Activated CD4-positive, CD25-positive, alpha-beta regulatory T cell treated with anti-CD3 and anti-CD28 coated beads, Interleukin-2, amount 50 U/mL, for 24 hours (primary cell): Measurements from ENCODE around the gene CACNA1G.

Source experiments
- ATAC-seq, 2 donors: fragments of 150-1000 bp; cut with Tn5 transposase; one replicate each; pipeline ENCODE4 v1.10.0; 2021; ENCODE audit warnings: mild to moderate bottlenecking in 1 of 2, moderate library complexity in 1 of 2

CACNA1G gene

DNA sequence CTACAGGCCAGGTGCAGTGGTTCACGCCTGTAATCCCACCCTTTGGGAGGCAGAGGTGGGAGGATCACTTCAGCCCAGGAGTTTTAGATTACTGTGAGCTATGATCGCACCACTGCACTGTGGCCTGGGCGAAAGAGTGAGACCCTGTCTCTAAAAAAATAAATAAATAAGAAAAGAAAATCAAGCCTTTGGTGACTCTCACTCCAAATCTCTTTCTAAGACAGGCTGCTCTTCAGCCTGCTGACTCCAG, 75.1 kb downstream of the CACNA1G start:
- ATAC-seq, result no peak

DNA sequence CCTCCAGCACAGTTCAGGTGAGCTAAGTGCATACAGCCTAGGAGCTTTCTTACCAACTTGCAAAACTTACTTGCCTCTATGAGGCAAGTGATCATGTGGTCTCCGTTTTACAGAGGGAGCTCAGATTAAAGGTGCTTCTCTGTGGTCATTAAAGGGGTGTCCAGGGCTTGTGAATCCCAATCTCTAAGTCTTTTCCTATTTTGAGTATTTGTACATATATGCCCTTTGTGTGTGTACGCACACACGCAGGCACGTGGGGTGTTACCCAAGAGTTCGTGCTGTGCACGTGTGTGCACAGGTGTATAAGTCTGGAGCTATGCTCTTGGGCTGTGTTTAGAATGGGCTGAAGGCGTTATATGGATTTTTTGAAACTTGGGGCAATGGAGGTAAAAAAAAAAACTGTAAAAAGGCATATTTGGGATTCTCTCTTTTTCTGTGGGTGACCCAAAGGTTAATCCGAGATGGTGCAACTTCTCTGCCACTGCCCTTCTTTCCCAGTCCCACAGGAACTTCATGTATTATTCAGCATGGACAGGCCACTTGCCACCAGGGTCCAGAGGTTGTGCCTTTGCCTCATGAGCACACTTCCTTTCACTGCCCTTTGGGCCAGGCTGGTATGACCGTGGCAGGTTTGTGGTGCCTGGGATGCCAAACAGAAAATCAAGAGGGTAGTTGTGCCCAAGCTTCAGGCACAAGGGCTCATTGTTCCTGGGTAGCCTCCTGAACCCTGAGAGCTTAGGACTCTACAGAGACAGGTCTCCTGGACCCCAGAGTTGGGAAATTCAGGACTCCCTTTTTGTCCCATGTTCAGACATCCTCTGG, 75.7 kb downstream of the CACNA1G start:
- no peak for ATAC-seq

DNA sequence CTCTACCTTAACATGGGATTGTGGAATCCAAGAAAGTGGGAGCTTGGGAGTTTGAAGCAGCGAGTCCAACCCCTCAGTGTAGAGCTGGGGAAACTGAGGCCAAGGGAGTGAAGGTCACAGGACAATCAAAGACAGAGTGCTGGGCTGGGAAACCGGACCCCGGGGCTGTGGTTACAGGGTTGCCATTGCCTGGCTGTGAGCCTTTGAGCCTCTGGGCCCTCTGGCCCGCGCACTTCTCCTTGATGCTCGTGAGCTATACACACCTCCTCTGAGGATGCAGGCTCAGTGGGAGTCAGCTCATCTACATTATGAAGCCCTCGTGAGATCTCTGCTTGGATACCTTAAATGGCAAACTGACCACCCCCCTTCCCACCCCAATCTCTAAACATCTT, 76.3 kb downstream of the CACNA1G start:
- no peak for ATAC-seq

DNA sequence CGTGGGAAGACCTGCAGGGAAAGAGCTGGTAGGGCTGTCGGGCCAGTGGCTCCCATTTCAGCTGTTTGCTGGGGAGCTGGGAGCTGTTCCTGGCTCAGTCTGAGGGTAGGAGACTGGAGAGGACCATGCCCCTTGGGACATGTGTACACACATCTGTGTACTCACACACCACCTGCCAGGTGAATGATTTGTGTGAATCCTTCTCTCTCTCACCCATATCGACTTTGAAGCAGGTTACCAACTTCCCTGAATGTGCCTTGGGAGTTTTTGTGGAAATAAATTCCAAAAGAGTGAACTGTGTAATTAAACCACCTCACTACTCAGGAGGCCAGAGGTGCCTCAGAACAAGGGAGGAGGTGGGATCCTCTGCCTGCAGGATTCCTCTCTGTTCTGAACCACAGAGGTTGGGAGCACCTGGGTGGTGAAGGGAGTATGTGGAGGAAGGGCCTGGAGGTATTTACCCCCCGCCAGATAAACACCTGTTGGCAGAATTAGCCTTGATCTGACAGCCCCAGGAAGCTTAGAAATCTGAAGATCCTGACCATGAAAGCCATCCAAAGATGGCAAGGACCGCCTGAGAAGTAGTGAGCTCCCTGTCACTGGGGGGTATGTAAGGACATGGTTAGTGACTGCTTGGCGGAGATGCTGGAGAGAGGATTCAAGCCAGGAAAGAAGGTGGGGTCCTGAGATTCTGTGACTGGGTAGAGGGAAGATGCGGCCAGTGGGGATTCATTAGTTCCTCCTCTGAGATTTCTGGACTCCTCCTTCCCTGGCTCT, 77.5 kb downstream of the CACNA1G start:
- ATAC-seq, result no peak

DNA sequence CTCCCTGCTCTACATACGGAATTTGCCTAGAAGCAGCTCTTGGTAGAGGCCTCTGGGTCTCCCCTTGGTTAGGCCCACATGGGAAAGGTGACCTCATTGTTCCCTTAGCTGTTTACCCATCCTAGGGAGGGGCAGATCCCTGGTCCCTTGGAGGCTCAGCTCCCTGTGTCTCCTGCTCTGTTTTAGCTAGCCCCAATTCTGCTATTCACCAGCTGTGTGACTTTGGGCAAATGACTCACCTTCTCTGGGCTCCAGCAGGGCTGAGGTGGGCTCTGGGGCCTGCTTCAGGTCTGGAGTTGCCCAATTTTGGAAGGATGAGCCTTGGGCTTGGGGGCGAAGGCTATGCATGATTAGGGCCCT, 78.1 kb downstream of the CACNA1G start:
- ATAC-seq, result no peak

DNA sequence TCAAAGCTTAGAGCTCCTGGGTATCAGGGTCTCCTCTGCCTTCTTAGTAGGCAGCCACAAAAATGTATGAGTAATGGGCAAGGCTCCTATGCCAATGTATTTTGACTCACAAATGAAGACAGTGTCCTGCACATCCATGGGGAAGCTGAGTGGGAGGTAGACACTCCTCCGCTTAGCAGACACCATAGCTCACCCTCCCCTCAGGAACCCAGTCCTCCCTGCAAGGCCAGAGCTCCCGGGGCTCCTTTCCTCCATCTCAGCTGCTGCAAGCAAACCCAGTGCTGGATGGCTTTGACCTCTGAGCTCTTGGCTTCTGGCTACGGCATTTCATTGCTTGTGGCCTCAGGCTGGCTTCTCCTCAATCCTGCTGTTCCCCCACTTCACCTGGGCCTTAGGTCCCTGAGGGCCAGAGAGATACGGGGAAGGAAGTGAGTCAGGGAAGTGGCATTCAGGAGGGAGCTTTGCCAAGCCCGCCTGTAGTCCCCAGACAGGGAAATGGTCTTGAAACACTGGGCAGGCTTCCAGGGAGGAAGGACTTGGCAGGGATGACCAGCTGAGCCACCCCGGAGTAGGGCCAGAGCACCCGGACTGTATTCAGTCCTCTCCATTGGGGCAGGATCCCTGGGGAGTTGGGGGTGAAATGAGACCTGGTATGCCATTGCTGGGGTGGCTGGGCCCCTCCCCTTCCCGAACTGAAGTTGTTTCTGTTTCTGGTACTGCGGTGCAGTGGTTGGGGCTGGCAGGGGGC, 78.6 kb downstream of the CACNA1G start:
- no peak for ATAC-seq

DNA sequence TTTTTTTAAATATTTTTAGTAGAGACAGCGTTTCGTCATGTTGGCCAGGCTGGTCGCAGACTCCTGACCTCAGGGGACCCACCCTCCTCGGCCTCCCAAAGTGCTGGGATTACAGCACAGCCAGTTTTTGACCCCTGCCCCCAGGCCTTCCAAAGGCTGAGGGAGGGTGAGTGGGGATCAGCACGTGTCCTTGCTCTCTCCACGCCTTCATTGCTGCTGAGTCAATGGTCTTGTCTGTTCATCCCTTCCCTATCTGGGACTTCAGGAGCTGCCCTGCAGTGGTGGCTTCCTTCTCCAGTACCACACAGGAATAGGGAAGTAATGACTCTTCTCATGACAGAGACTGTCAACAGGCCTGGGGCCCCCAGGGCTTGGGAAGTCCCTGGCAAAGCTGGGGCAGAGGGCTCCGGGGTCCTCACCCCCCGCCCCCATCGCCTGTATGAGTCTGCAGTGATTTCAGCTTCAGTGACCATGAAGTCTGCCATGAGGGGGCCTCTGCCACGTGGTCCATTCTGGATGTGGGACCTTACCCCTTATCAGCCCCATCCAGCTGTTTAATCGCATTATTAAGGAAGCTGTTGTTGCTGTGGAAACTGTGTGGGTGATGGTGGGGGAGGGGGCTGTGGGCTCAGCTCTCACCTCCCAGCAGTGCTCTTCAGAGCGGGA, 80.3 kb downstream of the CACNA1G start:
- no peak for ATAC-seq

DNA sequence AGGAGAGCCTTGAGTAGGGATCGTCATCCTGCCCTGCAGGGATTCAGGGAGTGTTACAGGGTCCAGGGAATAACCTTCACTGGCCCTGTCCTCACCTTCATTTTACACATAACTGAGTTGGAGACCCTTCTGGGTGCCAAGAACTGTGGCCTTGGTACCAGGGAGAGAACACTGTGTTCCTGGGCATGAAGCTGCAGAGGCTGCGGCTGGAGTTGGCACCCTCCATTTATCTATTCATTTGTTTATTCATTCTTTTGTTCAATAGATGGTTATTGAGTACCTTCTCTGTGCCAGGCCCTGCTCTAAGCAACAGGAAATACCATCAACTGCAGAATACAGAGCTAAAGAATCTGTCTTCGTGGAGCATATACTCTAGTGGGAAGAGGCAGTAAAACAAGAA, 80.8 kb downstream of the CACNA1G start:
- no peak for ATAC-seq

DNA sequence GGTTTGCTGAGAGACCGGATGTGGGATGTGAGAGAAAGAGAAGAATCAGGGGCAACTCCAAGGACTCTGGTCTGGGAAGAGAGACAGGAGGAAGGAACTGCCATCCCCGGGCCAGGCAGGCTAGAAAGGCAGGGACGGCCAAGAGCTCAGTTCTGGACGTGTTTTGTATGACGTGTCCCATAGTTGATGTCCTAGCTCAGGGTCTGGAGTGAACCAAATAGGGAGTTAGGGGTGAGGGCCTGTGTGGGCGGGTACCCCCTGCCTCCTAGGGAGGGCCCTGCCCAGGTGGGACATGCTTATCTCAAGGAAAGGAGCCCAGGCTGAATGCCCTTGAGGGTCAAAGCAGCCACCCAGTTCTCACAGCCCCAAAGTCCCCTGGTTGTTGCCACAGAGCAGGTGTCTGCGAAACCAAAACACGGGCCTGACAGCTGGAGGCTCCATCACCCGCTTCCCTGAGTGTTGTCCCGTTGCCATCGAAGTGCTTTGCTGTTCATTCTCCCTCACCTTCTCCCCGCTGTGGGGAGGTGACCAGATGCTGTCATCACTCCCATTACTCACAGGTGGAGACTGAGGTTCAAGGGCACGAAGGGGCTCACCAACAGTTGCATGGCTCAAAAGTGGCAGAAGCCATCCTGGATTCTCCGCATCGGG, 81.7 kb downstream of the CACNA1G start:
- ATAC-seq, result no peak

DNA sequence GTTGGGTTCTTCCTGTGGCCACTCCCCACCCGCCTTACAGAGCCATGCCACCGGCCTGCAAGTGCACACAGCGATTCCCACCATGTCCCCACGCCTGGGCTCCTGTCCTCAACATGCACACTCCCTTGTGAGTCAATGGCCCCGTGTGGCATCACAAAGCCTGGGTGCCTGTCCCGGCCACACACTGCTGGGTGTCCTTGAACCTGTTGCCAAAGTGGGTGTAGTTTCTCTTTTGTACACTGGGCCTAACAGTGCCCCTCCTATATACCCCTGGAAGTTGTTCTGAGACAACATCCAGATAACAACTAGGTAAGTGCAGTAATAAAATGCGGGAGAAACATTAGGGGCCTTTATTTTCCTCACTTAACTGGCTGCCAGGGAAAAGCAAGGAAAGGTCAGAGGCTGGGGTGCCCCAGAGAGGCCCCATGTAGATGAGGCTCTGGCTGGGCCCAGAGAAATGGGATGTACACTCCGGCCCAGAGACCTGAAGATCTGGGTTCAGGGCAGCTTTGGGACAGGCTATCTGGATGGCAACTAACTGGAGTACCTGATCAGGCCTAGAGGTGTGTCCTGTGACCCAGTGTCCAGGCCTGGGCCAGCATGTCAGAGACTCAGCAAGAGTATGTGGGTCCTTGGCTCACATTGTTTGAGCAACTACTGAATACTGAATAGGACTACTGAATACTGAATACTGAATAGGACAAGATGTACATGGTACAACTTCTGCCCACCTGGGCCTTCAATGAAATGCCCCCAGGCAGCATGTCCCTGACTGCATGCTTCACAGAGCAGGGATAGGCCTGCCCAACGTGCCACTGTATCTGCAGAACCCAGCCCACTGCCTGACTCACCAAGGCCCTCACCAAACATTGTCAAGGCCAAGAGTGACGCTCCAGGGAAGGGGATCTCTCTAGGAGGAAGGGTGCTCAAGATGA, 82.5 kb downstream of the CACNA1G start:
- no peak for ATAC-seq

DNA sequence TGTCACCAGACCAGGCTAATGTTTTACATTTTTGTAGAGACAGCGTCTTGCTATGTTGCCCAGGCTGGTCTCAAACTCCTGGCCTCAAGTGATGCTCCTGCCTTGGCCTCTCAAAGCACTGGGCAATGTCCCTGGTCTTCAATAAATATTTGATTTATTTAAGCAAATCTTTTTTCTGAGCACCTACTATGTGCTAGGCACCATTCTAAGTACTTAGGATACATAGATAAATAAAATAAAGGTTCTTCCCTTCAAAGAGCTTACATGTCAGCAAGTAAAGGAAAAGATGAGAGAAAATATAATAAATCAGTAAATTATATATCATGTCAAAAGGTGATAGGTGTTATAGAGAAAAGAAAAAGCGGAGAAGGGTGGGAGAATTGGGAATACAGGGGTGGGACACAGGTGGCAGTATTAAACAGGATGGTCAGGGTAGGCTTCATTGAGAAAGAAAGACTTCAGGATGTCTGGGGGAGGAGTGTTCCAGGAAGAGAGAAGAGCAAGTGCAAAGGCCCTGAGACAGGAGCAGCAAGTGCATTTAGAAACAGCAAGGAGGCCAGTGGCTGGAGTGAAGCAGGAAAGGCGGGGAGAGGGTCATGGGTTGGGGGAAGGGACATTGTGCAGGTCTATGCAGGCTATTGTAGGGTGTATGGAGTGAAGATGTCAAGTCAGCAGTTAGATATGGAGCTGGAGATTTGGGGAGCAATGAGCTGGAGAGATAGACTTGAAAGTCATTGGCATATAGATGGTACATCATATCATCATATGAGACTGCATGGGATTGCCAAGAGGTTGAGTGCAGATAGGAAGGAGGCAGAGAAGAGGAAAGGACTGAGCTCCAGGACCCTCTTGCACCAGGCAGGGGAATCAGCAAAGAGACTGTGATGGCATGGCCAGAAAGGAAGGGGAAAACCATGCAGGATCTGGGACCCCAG, 85.5 kb downstream of the CACNA1G start:
- no peak for ATAC-seq

DNA sequence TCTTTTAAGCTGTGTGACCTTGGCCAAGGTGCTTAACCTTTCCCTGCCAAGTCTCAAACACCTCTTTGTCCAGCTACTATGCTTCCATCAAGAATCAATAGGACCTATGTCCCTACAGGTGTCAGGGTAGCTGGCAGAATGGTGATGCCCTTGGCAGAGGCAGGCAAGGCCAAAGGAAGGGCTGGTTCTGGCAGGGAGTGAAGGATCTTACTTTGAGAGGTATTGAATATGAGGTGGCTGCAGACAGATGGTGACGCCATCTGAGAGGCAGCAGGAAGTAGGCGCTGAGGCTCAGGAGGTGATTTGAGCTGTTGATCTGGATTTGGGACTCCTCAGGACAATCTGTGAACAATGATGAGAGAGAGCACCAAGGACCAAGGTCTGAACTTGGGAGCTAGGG, 86.7 kb downstream of the CACNA1G start:
- no peak for ATAC-seq

DNA sequence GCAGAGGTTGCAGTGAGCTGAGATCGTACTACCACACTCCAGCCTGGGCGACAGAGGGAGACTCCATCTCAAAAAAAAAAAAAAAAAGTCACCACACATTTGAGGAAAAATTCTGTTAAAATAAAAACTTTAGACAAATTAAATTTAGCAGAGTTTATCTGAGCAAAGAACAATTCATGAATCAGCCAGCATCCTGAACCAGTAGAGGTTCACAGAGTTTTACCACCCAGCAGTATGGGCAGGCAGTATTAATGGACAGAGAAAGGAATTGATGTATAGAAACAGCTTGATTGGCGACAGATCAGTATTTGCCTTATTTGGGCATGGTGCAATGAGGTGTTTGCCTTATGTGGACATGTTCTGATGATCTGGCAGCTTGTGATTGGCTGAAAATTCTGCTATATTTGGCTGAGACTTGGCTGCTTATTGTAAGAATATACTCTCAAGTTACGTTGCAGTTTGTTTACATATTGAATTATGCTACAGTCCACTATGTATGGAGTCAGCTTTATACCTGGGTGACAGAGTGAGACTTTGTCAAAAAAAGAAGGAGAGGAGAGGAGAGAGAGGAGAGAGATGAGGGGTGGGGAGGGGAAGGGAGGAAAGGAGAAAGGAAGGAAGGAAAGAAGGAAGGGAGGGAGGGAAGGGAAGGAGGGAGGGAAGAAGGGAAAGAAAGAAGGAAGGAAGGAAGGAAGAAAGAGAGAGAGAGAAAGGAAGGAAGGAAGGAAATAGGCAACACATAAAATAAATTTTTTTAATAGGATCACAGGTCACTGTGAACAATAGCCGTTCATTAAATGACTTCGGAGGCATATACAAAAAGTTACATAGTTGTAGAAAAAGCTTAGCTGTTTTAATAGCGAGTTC, 88.8 kb downstream of the CACNA1G start:
- no peak for ATAC-seq

DNA sequence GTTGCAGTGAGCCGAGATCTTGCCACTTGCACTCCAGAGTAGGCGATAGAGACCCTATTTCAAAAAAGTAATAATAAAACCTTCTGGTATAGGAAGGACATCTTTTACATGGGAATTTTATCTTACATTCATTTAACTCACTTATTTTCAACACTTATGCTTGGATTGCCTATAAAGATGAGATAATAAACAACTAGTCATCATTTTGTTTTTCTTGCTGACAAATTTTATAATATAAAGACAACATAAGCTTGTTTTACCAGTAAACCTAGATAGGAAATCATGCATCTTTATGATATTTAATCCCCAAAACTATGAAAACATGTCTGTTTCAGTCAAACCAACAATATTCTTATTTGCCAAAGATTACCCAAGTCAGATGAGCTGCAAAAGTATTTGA, 91.1 kb downstream of the CACNA1G start:
- no peak for ATAC-seq

DNA sequence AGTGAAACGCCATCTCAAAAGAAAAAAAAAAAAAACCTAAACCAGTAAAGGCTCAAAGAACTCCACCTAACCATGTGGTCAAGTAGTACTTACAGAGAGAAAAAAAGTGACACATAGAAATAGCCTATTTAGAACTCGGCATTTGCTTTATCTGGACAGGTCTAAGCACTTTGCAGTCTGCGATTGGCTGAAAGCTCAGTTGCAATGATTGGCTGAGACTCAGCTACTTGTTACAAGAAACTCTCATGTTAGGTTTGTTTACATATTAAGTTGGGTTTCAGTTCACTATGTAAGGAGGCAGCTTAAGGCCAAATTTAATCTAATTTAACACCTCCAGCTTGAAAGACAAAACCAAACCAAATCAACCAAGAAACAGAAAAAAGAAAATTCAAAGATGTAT, 93.2 kb downstream of the CACNA1G start:
- ATAC-seq, result no peak

DNA sequence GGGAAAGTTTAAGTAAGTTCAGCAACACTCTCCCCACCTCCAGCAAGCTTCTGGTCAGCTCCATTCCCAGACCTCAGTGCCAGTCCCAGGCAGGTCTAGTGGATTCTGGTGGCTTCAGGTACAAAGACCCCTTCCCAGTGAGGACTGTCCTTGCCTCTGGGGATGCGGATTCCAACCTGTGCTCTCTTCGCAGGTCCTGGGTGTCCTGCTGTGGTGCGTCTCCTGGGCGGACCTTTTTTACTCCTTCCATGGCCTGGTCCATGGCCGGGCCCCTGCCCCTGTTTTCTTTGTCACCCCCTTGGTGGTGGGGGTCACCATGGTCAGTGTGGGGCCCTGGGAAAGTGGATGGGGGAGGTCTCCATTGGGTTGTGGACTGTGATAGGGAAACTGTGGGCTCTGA, 96.0 kb downstream of the CACNA1G start:
- ATAC-seq, result no peak

DNA sequence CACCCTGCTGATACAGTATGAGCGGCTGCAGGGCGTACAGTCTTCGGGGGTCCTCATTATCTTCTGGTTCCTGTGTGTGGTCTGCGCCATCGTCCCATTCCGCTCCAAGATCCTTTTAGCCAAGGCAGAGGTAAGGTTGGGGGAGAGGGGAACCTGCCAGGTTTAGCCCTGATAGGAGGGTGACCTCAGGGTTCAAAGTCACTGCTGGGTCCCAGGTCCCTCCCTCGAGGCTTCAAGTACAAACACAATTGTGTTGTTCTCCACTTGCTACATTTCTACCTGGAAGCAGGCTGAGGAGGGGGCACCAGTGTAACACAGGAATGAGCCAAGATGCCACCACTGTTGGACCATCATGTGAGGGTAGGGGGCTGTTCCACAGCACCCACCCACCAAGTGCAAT, 96.5 kb downstream of the CACNA1G start:
- ATAC-seq, result no peak

DNA sequence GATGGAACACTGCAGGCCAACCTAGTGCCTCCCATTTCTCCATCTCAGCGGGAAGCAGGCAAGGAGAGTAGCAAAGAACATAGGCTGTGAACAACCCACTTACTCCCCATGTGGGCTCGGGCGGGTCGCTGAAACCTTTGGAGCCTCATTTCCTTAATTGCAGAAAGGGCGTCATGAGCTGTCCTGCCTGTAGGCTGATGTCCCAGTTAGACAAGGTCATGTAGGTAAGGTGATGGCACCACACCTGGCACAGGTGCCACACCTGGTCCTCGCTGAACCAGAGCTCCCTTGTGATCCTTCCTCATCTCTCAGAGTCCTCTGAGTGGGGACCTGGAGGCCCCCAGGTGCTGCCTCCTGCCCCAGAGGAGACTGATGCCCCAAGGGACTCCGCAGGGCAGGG, 97.1 kb downstream of the CACNA1G start:
- no peak for ATAC-seq

DNA sequence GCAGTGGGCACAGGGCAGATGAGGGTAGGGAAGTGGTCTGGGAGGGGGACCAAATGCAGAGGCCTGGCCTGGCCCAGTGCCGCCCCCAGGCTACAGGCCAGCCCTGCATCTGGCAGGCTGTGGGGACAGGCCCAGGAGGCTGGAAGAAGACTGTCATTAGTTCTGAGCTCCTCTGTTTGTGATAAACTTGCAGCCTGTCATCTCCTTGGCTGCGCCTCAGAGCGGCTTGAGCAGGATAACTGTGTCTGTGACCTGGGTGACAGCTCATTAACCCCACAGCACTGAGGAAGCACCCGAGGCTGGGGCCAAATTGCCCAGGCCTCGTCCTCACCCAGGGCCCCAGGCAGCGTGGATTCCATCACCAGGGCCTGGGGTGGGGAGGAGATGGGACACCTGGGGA, 98.1 kb downstream of the CACNA1G start:
- ATAC-seq, result no peak

DNA sequence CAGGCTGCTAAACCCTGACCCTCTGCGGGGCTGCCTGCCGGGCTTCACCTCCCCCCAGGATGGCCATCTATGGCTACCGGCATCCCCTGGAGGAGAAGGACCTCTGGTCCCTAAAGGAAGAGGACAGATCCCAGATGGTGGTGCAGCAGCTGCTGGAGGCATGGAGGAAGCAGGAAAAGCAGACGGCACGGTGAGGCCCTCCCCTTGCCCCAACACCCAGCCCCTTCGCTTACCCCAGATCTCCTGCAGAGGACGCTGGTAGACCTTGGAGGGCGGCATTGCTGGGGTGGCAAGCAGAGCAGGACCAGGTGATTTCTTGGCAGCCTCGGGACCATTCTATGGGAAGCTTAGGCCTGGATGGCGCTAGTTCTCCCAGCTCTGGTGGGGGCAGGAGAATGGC, 98.7 kb downstream of the CACNA1G start:
- no peak for ATAC-seq
